SH-SY5Y (cell line): Measurements from ENCODE around the gene SEMA6D.

Experiments
- GATA2 ChIP-seq: IDR thresholded peaks from 2 replicates; pipeline ENCODE4 v1.6.1; 2011; ENCODE audit warnings: mild to moderate bottlenecking, low read depth, low read length
- GATA3 ChIP-seq: IDR thresholded peaks from 2 replicates; pipeline ENCODE4 v1.6.1; 2011; ENCODE audit warnings: low read depth, mild to moderate bottlenecking, low read length, moderate library complexity

- TF ChIP-seq GATA2, result no peak
- no peak for TF ChIP-seq GATA3
Measured at GRCh38 chr15:47715856-47716445, 1.4 kb upstream of the SEMA6D start.
